Heart left ventricle (tissue), 16 donors: Measurements from ENCODE around the gene CARHSP1. TPM values are rescaled to one million over a fixed set of nuclear protein-coding genes. Genes with fewer than 3 reads are reported as not detected.

Experiments used
- ATAC-seq, 4 donors: fragments of 200-7000 bp; cut with Tn5 transposase; one replicate each; pipeline ENCODE4 v1.9.1; 2020 to 2022; ENCODE audit warnings: moderate library complexity in 4 of 4, mild to moderate bottlenecking in 3 of 4, moderate number of reproducible peaks in 1 of 4
- DNase-seq, 5 donors: peaks; one replicate each; pipeline ENCODE4 v3.0.0-alpha.2; 2020
- H3K27ac ChIP-seq, 12 donors: fragments of 200-600 bp; sonication (generic) in 4 of 12; one replicate each; pipeline versions ENCODE4 v1.5.0 to v1.8.0; 2016 to 2022; ENCODE audit warnings: mild to moderate bottlenecking in 2 of 12
- H3K27me3 ChIP-seq, 9 donors: fragments of 200-600 bp; sonication (generic) in 2 of 9; one replicate each; pipeline versions ENCODE4 v1.5.1 to v1.8.0; 2016 to 2022; ENCODE audit warnings: mild to moderate bottlenecking in 3 of 9
- H3K36me3 ChIP-seq, 9 donors: fragments of 200-600 bp; sonication (generic) in 2 of 9; one replicate each; pipeline versions ENCODE4 v1.5.0 to v1.8.0; 2018 to 2022; ENCODE audit warnings: mild to moderate bottlenecking in 2 of 9
- H3K4me1 ChIP-seq, 12 donors: fragments of 200-600 bp; sonication (generic) in 4 of 12; one replicate each; pipeline versions ENCODE4 v1.5.0 to v1.8.0; 2016 to 2022; ENCODE audit warnings: mild to moderate bottlenecking in 3 of 12
- H3K4me3 ChIP-seq, 12 donors: fragments of 200-600 bp; sonication (generic) in 4 of 12; one replicate each; pipeline versions ENCODE4 v1.5.0 to v1.8.0; 2017 to 2022; ENCODE audit warnings: mild to moderate bottlenecking in 9 of 12, moderate library complexity in 4 of 12
- H3K9me3 ChIP-seq, 12 donors: fragments of 200-600 bp; sonication (generic) in 4 of 12; one replicate each; pipeline versions ENCODE4 v1.5.0 to v1.8.0; 2016 to 2022; ENCODE audit warnings: mild to moderate bottlenecking in 1 of 12
- POLR2A ChIP-seq, 2 donors: fragments of 450-650 bp; IDR thresholded peaks; one replicate each; pipeline ENCODE4 v1.6.1; 2017; ENCODE audit warnings: antibody characterized with exemption in 2 of 2, mild to moderate bottlenecking in 2 of 2, moderate library complexity in 2 of 2
- WGBS, 4 donors: extraction: QIAGEN DNeasy Blood & Tissue Kit in 2 of 4; methylation state at CpG; one replicate each; pipeline versions ENCODE4 v1.1.5 to v1.1.7; 2013 to 2018; 5-methylcytosine and 5-hydroxymethylcytosine counted together
- intact Hi-C, 10 donors: fragments of 100-400 bp; cut with DNase I; formaldehyde crosslinking; loops; one replicate each; pipeline versions ENCODE4 v1.11.1 to v1.14.2; 2022
- polyA plus RNA-seq, 2 donors: library from polyadenylated mRNA; stranded (reverse); fragments of 200-250 nt; gene quantifications; one replicate each; pipeline ENCODE4 v1.2.3, GENCODE V29; 2013
- total RNA-seq, 9 donors: library from RNA; depleted of rRNA in 2 of 9; stranded (reverse); fragments of >200 nt in 2 of 9; fragmentation: NEBNext Ultra II Directional in 3 of 9; extraction: Animal tissue kit (Norgen Biotek cat#: 25700) in 3 of 9; gene quantifications; one replicate each; pipeline versions ENCODE4 v1.1.0 to v1.2.4, GENCODE V29; 2016 to 2023
- TF ChIP-seq, protein P1 (sequence below), 12 donors: fragments of 200-600 bp; sonication (generic) in 4 of 12; IDR thresholded peaks; one replicate each; pipeline versions ENCODE4 v1.5.0 to v1.8.0; 2018 to 2022; ENCODE audit warnings: antibody characterized with exemption in 12 of 12, mild to moderate bottlenecking in 5 of 12
- donor health status: ischemic (EF 13 %, LVEDD 7.1; RV severe dilation, severe dysfunction).
- donor health status: healthy with polysubstance abuse.
- donor health status: DM: no; HTN: yes; CAD: no.
- donor health status: DM: no; HTN: no; CAD: no.
- donor health status: ischemic (EF 25% LVEDD 6.9; RV normal size, moderate dysfunction).
- donor health status: ischemic (EF 25% LVEDD 5.7; RV mildly dilated, moderate dysfunction).
- donor health status: healthy.
- donor health status: DM: yes; HTN: yes; CAD: no.
- donor health status: ischemic (EF 35%, LVEDD 5.7; RV mildly dilated, moderate dysfunction).
- donor health status: nonischemic (EF 11% LVEDD 7.7; RV severe dilation, severe dysfunction).
- donor health status: DM: yes; HTN: yes; CAD: no.
- donor health status: PGD.
- donor health status: ischemic (EF 29% LVEDD 5.4; RV normal size, mild dysfunction).
- donor health status: nonischemic (EF 23%, LVEDD 6.1; RV moderate dilation, normal function).

The CARHSP1 gene
- total and polyA plus RNA-seq, 11 donors = 20.0 to 62.4 (median 33.4) TPM

DNA sequence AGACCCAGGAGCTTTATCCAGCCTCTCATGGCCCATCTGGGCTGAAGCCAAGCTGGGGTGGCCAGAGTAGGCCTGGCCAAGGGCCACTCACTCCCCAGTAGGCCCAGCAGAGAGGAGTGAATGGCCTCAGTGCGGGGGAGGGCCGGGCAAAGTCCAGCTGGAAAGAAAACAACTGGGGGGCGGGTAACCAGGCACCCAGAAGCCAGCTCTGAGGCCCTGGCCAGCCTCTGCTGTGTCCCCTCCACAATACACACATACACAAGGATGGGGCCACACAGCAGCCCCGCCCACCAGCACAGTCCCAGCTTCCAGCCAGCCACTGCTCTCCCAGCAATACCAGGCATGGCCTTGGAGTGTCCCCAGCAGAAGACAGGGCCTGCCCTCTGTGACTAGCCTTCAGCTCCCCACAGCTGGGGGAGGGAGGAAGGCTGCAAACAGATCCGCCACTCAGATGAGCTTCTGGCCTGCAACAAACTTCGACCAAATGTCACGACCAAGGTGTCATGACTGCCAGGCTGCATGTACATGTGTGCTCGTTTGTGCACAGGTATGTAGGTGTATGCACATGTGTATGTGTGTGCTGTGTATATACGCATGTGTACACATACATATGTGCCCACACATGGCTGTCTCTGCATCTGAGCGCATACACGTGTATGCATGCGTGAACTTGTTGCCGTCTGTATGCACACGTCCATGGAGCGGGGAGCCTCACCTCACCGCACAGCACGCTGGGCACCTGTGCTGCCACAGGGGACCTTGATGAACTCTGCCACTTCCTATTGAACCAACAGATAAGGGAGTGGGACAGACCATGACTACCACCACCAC lies 5.0 kb downstream of the CARHSP1 start:
- Histone ChIP-seq H3K27me3 (no peaks in the 10 kb centered on the region), H3K4me1 (peaks cover 0 to 89% (median 58%) of the 10 kb centered on the region in 12 donors), H3K9me3 (no peaks in the 10 kb centered on the region), H3K36me3 (peaks cover 0 to 7% (median 2%) of the 10 kb centered on the region in 9 donors), H3K4me3 (peak overlapping the region in 3 of 12 donors; percentile 2 to 18 (median 13)), H3K27ac (peak overlapping the region in 11 of 12 donors; percentile 52 to 95 (median 90))
- intact Hi-C loops = no loop called here
- WGBS, 4 donors = 60 to 78% (median 64%) methylated on average over 8 to 17 of the region's 17 CpGs
- TF ChIP-seq, protein P1, sequence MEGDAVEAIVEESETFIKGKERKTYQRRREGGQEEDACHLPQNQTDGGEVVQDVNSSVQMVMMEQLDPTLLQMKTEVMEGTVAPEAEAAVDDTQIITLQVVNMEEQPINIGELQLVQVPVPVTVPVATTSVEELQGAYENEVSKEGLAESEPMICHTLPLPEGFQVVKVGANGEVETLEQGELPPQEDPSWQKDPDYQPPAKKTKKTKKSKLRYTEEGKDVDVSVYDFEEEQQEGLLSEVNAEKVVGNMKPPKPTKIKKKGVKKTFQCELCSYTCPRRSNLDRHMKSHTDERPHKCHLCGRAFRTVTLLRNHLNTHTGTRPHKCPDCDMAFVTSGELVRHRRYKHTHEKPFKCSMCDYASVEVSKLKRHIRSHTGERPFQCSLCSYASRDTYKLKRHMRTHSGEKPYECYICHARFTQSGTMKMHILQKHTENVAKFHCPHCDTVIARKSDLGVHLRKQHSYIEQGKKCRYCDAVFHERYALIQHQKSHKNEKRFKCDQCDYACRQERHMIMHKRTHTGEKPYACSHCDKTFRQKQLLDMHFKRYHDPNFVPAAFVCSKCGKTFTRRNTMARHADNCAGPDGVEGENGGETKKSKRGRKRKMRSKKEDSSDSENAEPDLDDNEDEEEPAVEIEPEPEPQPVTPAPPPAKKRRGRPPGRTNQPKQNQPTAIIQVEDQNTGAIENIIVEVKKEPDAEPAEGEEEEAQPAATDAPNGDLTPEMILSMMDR (IDR thresholded peaks at IDR 0.05) = peak in 2 of 12 donors; percentile 14 to 23
- no peak for TF ChIP-seq POLR2A (IDR thresholded peaks at IDR 0.05)
- peak in 2 of 5 donors; percentile 66 to 67 for DNase-seq
- ATAC-seq = peak in 3 of 4 donors; percentile 27 to 56 (median 32)

DNA sequence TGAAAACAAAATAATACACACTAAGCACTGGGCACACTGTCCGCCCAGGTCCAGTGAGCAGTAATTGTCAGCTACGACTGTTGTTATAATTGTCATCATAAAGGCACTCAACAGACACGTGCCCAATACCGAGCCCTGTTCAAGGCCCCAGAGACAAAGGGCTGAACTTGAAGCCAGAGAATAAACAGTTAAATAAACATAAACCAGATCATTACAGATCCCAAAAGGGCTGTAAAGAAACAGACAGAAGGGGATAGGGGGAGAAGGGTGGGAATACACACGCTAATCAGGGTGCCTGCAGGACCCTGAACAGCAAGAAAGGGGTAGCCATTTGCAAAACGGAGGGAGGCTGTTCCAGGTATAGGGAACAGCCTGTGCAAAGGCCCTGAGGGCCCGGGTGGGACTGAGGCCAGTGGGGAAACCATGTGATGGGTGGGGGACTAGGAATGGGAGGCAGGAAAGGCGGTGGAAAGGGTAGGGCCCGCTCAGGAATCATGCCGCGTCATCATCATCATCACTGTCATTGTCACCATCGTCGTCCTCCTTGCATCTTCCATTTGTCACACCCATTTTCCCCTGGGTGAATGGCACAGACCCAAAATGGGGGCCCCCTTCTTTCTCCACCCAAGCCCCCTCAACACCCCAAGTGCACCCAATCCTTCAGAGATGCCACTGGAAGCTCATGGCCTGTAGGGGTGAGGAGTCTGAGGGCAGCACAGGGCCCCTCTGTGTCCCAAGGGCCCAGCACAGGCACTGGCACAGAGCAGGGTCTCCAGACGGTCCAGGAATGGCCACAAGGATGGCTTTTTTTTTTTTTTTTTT lies 6.3 kb downstream of the CARHSP1 start:
- peaks cover 0 to 78% (median 55%) of the 10 kb centered on the region in 12 donors for H3K4me1 ChIP-seq

DNA sequence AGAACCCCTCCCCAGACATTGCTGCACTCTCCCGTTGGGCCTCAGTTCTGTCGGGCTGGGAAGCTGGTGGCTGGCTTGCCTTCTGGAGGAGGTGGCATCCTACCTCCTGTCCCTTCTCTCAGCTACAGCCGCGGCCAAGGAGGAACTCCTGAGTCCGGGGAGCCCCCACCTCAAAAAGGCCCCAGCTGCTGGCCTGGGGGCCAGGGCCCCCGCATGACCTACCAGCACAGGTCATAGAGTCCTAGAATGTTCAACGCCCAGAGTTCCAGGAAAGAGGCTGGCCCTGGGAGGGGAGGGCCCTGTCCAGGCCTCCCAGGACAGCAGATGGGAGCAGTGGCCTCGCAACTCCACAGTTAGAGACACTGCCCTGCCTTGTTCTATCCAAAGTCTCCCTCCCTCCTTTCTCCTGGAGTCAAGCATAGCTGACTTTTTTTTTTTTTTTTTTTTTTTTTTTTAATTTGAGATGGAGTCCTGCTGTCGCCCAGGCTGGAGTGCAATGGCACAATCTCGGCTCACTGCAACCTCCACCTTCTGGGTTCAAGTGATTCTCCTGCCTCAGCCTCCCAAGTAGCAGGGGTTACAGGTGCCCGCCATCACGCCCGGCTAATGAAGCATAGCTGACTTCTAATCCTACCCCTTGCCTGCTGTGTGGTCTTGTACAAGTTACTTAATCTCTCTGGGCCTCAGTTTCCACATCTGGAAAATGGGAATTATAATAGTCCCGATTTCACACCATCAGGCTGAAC lies 7.1 kb downstream of the CARHSP1 start:
- Histone ChIP-seq H3K4me1 (peaks cover 0 to 73% (median 51%) of the 10 kb centered on the region in 12 donors), H3K9me3 (no peaks in the 10 kb centered on the region), H3K4me3 (peak overlapping the region in 2 of 12 donors; percentile 12), H3K27ac (peak overlapping the region; percentile 52 to 95 (median 72)), H3K27me3 (no peaks in the 10 kb centered on the region), H3K36me3 (peaks cover 0 to 21% (median 14%) of the 10 kb centered on the region in 9 donors)
- ATAC-seq (peak; percentile 29 to 60 (median 52)), DNase-seq (peak in 4 of 5 donors; percentile 44 to 75 (median 62))
- intact Hi-C loops = no loop called here
- WGBS, 4 donors = 64 to 74% (median 68%) methylated on average over 9 to 14 of the region's 14 CpGs
- TF ChIP-seq POLR2A (IDR thresholded peaks at IDR 0.05) = no peak
- TF ChIP-seq, protein P1 (IDR thresholded peaks at IDR 0.05) = no peak

More for the DNA sequence above, 6.3 kb downstream of the CARHSP1 start:
- no peak overlapping the region for H3K4me3 ChIP-seq
- no peaks in the 10 kb centered on the region for H3K9me3 ChIP-seq
- 68 to 76% (median 73%) methylated on average over 14 of the region's 14 CpGs for WGBS, 4 donors
- peak overlapping the region in 11 of 12 donors; percentile 46 to 95 (median 84) for H3K27ac ChIP-seq
- DNase-seq (peak in 1 of 5 donors; percentile 42), ATAC-seq (peak in 1 of 4 donors; percentile 34)
- no peaks in the 10 kb centered on the region for H3K27me3 ChIP-seq
- intact Hi-C loops = no loop called here
- peaks cover 0 to 17% (median 11%) of the 10 kb centered on the region in 9 donors for H3K36me3 ChIP-seq
- TF ChIP-seq, protein P1 (IDR thresholded peaks at IDR 0.05) = no peak
- no peak for TF ChIP-seq POLR2A (IDR thresholded peaks at IDR 0.05)
